Ovary (tissue), 3 donors: ENCODE results near the gene SYNPO.

Experiments
- CTCF ChIP-seq, 3 donors: fragments of 450-650 bp in 2 of 3; fragments of 200-600 bp in 1 of 3; IDR thresholded peaks; one replicate each; pipeline versions ENCODE4 v1.5.1 to v1.8.0; 2016 to 2022; ENCODE audit warnings: antibody characterized with exemption in 3 of 3, mild to moderate bottlenecking in 1 of 3
- EP300 ChIP-seq: sonication (generic); formaldehyde crosslinking; IDR thresholded peaks from one replicate; pipeline ENCODE4 v1.6.1; 2017; ENCODE audit warnings: antibody characterized with exemption
- donor health status: DM: no; HTN: no; CAD: no.

- TF ChIP-seq EP300 (no peak), CTCF (IDR thresholded peaks at IDR 0.05) (no peak)
Observed at GRCh38 chr5:150613991-150614660, 26.3 kb upstream of the SYNPO start.
